Right cardiac atrium (tissue), 5 donors: ENCODE measurements around the gene LRRC8D. TPM values are rescaled to one million over a fixed set of nuclear protein-coding genes. Genes with fewer than 3 reads are reported as not detected.

Source experiments
- ATAC-seq, 2 donors: fragments of 200-7000 bp; cut with Tn5 transposase; one replicate each; pipeline versions ENCODE4 v1.8.0 to v1.9.1; 2020; ENCODE audit warnings: moderate library complexity in 2 of 2, mild to moderate bottlenecking in 1 of 2
- DNase-seq, 3 donors: peaks; one replicate each; pipeline ENCODE4 v3.0.0-alpha.2; 2020
- H3K27ac ChIP-seq: one replicate; pipeline ENCODE4 v1.5.1; 2013; ENCODE audit warnings: mild to moderate bottlenecking, low read length, control low read depth, moderate library complexity
- H3K27me3 ChIP-seq: one replicate; pipeline ENCODE4 v1.6.1; 2013; ENCODE audit not compliant: control insufficient read depth, insufficient read depth
- H3K4me1 ChIP-seq: one replicate; pipeline ENCODE4 v1.6.1; 2013; ENCODE audit warnings: low read length; ENCODE audit not compliant: control insufficient read depth, insufficient read depth
- H3K4me3 ChIP-seq: one replicate; pipeline ENCODE4 v1.5.1; 2013; ENCODE audit warnings: low read length, control low read depth
- H3K9me3 ChIP-seq: one replicate; pipeline ENCODE4 v1.6.1; 2013; ENCODE audit warnings: low read length; ENCODE audit not compliant: control insufficient read depth
- WGBS: extraction: QIAGEN DNeasy Blood & Tissue Kit; methylation state at CpG from one replicate; pipeline ENCODE4 v1.1.7; 2013; 5-methylcytosine and 5-hydroxymethylcytosine counted together
- intact Hi-C, 4 donors: fragments of 100-400 bp; cut with DNase I; formaldehyde crosslinking; loops; one replicate each; pipeline versions ENCODE4 v1.11.0 to v1.14.0; 2022 to 2023
- polyA plus RNA-seq: library from polyadenylated mRNA; stranded (reverse); fragments of 200-250 nt; gene quantifications from one replicate; pipeline ENCODE4 v1.2.3, GENCODE V29; 2013
- total RNA-seq, 4 donors: library from RNA; stranded (reverse); fragmentation: NEBNext Ultra II Directional; extraction: Animal tissue kit (Norgen Biotek cat#: 25700); gene quantifications; one replicate each; pipeline ENCODE4 v1.2.1, GENCODE V29; 2021
- donor health status: healthy with polysubstance abuse.
- donor health status: DM: no; HTN: yes; CAD: no.
- donor health status: DM: no; HTN: no; CAD: no.
- donor health status: DM: no; HTN: yes; CAD: no; lungs with severe emphysema.
- donor health status: DM: yes; HTN: yes; CAD: no.

LRRC8D gene
- total and polyA plus RNA-seq, 5 donors, result 3.6 to 8.2 (median 7.0) TPM

- Histone ChIP-seq H3K4me3 (no peak overlapping the region), H3K9me3 (no peaks in the 10 kb centered on the region), H3K27ac (no peak overlapping the region), H3K27me3 (no peaks in the 10 kb centered on the region), H3K4me1 (peaks cover 4% of the 10 kb centered on the region)
- ATAC-seq (no peak), DNase-seq (no peak)
- intact Hi-C loops, result no loop called here
- 66% methylated on average over 3 of the region's 3 CpGs for WGBS
These were observed 13.4 kb downstream of the LRRC8D start for GRCh38 chr1:89834083-89834704.

GRCh38 chr1:89836252-89837035 lies 15.6 kb downstream of the LRRC8D start:
- no peak overlapping the region for H3K4me3 ChIP-seq
- ATAC-seq (no peak), DNase-seq (no peak)
- no peak overlapping the region for H3K27ac ChIP-seq
- peaks cover 4% of the 10 kb centered on the region for H3K4me1 ChIP-seq
- no peaks in the 10 kb centered on the region for H3K27me3 ChIP-seq
- WGBS, result 81% methylated on average over 8 of the region's 8 CpGs
- H3K9me3 ChIP-seq, result no peaks in the 10 kb centered on the region
- intact Hi-C loops, result no loop called here

DNA sequence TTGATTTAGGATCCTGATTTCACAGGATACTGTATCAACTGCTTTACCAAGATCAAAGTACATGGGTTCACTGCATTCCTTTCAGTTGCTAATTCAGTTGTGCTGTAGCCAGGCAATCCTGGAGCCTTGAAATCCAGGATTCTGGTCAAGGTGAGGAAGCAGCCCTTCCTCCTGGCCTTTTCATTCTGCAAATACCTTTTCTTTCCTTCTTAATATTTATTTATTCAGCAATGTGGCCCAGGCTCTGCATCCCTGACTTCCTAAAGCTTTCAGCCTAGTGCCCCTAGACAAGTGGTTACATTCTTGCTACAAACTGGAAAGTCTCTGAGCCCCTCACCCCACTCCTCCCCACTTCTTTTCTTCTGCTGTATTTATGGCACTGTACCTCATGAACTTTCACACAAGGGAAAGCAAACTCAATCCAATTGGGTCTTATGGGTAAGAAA lies 16.2 kb downstream of the LRRC8D start:
- ATAC-seq (no peak), DNase-seq (no peak)
- H3K4me1 ChIP-seq, result peaks cover 4% of the 10 kb centered on the region
- H3K9me3 ChIP-seq, result no peaks in the 10 kb centered on the region
- no peak overlapping the region for H3K4me3 ChIP-seq
- no peak overlapping the region for H3K27ac ChIP-seq
- intact Hi-C loops, result no loop called here
- no peaks in the 10 kb centered on the region for H3K27me3 ChIP-seq

DNA sequence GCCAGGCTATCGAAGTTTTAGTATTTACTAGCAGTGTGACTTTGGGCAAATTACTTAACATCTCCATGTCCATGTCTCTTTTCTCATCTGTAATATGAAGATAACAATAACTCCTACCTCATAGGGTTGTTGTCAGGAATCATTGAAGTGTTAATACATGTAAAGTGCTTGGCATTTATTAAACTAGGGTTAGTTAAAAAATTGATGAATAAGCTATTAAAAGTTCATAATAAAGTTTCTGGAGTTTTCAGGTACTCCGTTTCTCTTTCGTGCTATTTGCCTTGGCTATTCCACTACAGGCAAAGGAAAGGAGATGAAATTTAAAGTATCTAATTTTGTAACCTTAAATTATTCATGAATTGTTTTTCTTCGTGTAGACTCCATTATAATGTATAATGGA lies 16.7 kb downstream of the LRRC8D start:
- intact Hi-C loops, result no loop called here
- no peak overlapping the region for H3K4me3 ChIP-seq
- H3K4me1 ChIP-seq, result peaks cover 4% of the 10 kb centered on the region
- no peak for ATAC-seq
- no peak overlapping the region for H3K27ac ChIP-seq
- no peaks in the 10 kb centered on the region for H3K27me3 ChIP-seq
- DNase-seq, result no peak
- WGBS, result 94% methylated on average over 4 of the region's 4 CpGs
- H3K9me3 ChIP-seq, result no peaks in the 10 kb centered on the region

DNA sequence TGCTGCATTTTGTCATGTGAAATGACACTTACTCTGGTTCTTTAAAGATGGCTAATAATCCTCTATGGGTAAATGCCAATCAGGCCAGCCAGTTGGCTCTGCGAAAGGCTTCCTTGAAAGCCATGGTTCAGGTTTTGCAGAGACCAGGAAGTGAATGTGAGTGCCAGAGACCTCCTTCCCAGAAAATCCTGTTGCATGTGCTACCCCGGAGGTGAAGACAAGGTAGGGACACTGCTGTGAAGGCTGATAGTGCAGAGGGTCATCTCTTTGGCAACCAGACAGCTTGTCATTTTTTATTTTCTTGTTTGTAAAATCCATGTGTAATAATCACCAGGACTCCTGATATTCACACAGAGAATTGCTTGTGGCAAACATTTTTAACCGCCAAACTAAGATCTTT lies 18.7 kb downstream of the LRRC8D start:
- no peak overlapping the region for H3K4me3 ChIP-seq
- DNase-seq (no peak), ATAC-seq (no peak)
- no peaks in the 10 kb centered on the region for H3K27me3 ChIP-seq
- intact Hi-C loops, result no loop called here
- no peaks in the 10 kb centered on the region for H3K9me3 ChIP-seq
- H3K4me1 ChIP-seq, result no peaks in the 10 kb centered on the region
- 87% methylated on average over 3 of the region's 3 CpGs for WGBS
- H3K27ac ChIP-seq, result no peak overlapping the region

- no peaks in the 10 kb centered on the region for H3K4me1 ChIP-seq
- H3K27ac ChIP-seq, result no peak overlapping the region
- 96% methylated on average over 2 of the region's 2 CpGs for WGBS
- H3K27me3 ChIP-seq, result no peaks in the 10 kb centered on the region
- DNase-seq, result no peak
- no peak overlapping the region for H3K4me3 ChIP-seq
- intact Hi-C loops, result loop anchor here in 2 of 4 donors (10.0 kb wide), 2 partner anchors 53 to 143 kb away; no protein-coding TSS in a partner anchor
- no peak for ATAC-seq
- H3K9me3 ChIP-seq, result no peaks in the 10 kb centered on the region
These were observed 20.7 kb downstream of the LRRC8D start for GRCh38 chr1:89841507-89841906.

- ATAC-seq, result peak; percentile 53 to 56
These were observed 21.9 kb downstream of the LRRC8D start for GRCh38 chr1:89842567-89843272.

GRCh38 chr1:89843273-89844130 lies 22.7 kb downstream of the LRRC8D start:
- Histone ChIP-seq H3K27me3 (no peaks in the 10 kb centered on the region), H3K9me3 (no peaks in the 10 kb centered on the region), H3K27ac (peak overlapping the region; percentile 21), H3K4me3 (peak overlapping the region; percentile 70), H3K4me1 (no peaks in the 10 kb centered on the region)
- intact Hi-C loops, result loop anchor here in 2 of 4 donors (10.0 kb wide), 2 partner anchors 51 to 141 kb away; no protein-coding TSS in a partner anchor
- peak; percentile 69 to 90 (median 87) for DNase-seq
- WGBS, result 7% methylated on average over 63 of the region's 63 CpGs
- ATAC-seq, result peak; percentile 95 to 96

More at GRCh38 chr1:89842567-89843272, 21.9 kb downstream of the LRRC8D start:
- peak overlapping the region; percentile 70 for H3K4me3 ChIP-seq
- peak in 1 of 3 donors; percentile 55 for DNase-seq
- intact Hi-C loops, result loop anchor here in 2 of 4 donors (10.0 kb wide), 2 partner anchors 52 to 142 kb away; no protein-coding TSS in a partner anchor
- no peaks in the 10 kb centered on the region for H3K4me1 ChIP-seq
- H3K27ac ChIP-seq, result no peak overlapping the region
- 26% methylated on average over 9 of the region's 9 CpGs for WGBS
- no peaks in the 10 kb centered on the region for H3K27me3 ChIP-seq
- no peaks in the 10 kb centered on the region for H3K9me3 ChIP-seq

- H3K9me3 ChIP-seq, result no peaks in the 10 kb centered on the region
- DNase-seq (no peak), ATAC-seq (no peak)
- intact Hi-C loops, result loop anchor here in 2 of 4 donors (10.0 kb wide), 2 partner anchors 50 to 140 kb away; no protein-coding TSS in a partner anchor
- H3K4me1 ChIP-seq, result no peaks in the 10 kb centered on the region
- H3K27ac ChIP-seq, result no peak overlapping the region
- H3K27me3 ChIP-seq, result no peaks in the 10 kb centered on the region
- H3K4me3 ChIP-seq, result peak overlapping the region; percentile 70
- WGBS, result 77% methylated on average over 7 of the region's 7 CpGs
These were observed 23.5 kb downstream of the LRRC8D start for GRCh38 chr1:89844241-89844807.

- DNase-seq (no peak), ATAC-seq (no peak)
- Histone ChIP-seq H3K27ac (no peak overlapping the region), H3K27me3 (no peaks in the 10 kb centered on the region), H3K4me3 (no peak overlapping the region), H3K4me1 (no peaks in the 10 kb centered on the region), H3K9me3 (no peaks in the 10 kb centered on the region)
- intact Hi-C loops, result loop anchor here in 2 of 4 donors (10.0 kb wide), 2 partner anchors 50 to 140 kb away; no protein-coding TSS in a partner anchor
- WGBS, result 97% methylated on average over 5 of the region's 5 CpGs
These were observed 24.0 kb downstream of the LRRC8D start for GRCh38 chr1:89844860-89845259.
